Endodermal cell (in vitro differentiated cells): ENCODE data around the gene EYA2. TPM values are rescaled to one million over a fixed set of nuclear protein-coding genes. Genes with fewer than 3 reads are reported as not detected.

Source experiments
- DNase-seq: peaks from one replicate; pipeline ENCODE4 v3.0.0-alpha.2; 2017
- H3K27ac ChIP-seq: 2 replicates; pipeline ENCODE4 v1.5.1; 2013; ENCODE audit warnings: mild to moderate bottlenecking, low read depth, low read length, moderate library complexity
- H3K27me3 ChIP-seq: 2 replicates; pipeline ENCODE4 v1.6.1; 2013; ENCODE audit warnings: mild to moderate bottlenecking, low read length, moderate library complexity; ENCODE audit not compliant: insufficient read depth, control insufficient read depth, poor library complexity, severe bottlenecking
- H3K36me3 ChIP-seq: 2 replicates; pipeline ENCODE4 v1.7.0; 2013; ENCODE audit warnings: mild to moderate bottlenecking, low read length, moderate library complexity; ENCODE audit not compliant: control insufficient read depth, insufficient read depth
- H3K4me1 ChIP-seq: one replicate; pipeline ENCODE4 v1.7.0; 2013; ENCODE audit warnings: low read length; ENCODE audit not compliant: control insufficient read depth, insufficient read depth
- H3K4me3 ChIP-seq: 2 replicates; pipeline ENCODE4 v1.5.1; 2013; ENCODE audit warnings: mild to moderate bottlenecking, low read length, moderate library complexity
- H3K9ac ChIP-seq: 2 replicates; pipeline ENCODE4 v1.6.1; 2013; ENCODE audit warnings: mild to moderate bottlenecking, low read length, moderate library complexity; ENCODE audit not compliant: poor library complexity, severe bottlenecking; ENCODE audit errors: extremely low read depth
- H3K9me3 ChIP-seq: 2 replicates; pipeline ENCODE4 v1.6.1; 2013; ENCODE audit warnings: mild to moderate bottlenecking, low read length, moderate library complexity; ENCODE audit not compliant: control insufficient read depth
- H3K27ac Mint-ChIP-seq: 2 replicates; pipeline ENCODE4 v1.8.0; 2020; ENCODE audit warnings: mixed read lengths
- H3K27me3 Mint-ChIP-seq: 2 replicates; pipeline ENCODE4 v1.8.0; 2021; ENCODE audit warnings: mild to moderate bottlenecking, mixed read lengths; ENCODE audit not compliant: insufficient read depth
- H3K36me3 Mint-ChIP-seq: 2 replicates; pipeline ENCODE4 v1.8.0; 2020; ENCODE audit warnings: low read depth, mixed read lengths
- H3K4me1 Mint-ChIP-seq: 2 replicates; pipeline ENCODE4 v1.8.0; 2020; ENCODE audit warnings: mixed read lengths
- H3K4me3 Mint-ChIP-seq: 2 replicates; pipeline ENCODE4 v1.8.0; 2020; ENCODE audit warnings: mild to moderate bottlenecking, moderate library complexity, mixed read lengths
- H3K9me3 Mint-ChIP-seq: 2 replicates; pipeline ENCODE4 v1.8.0; 2020; ENCODE audit warnings: mild to moderate bottlenecking, mixed read lengths
- CTCF ChIP-seq: fragments of 200-600 bp; sonication (generic); conservative IDR thresholded peaks from 2 replicates; pipeline ENCODE4 v1.5.0; 2021; ENCODE audit warnings: antibody characterized with exemption, mild to moderate bottlenecking
- WGBS, 2 experiments: methylation state at CpG; one replicate each; pipeline versions ENCODE4 v1.1.5 to v1.1.7; 2013; ENCODE audit warnings: missing lambda C conversion rate in 2 of 2, mixed read lengths in 1 of 2; ENCODE audit not compliant: insufficient coverage in 1 of 2, insufficient read length in 1 of 2; 5-methylcytosine and 5-hydroxymethylcytosine counted together
- total RNA-seq, 2 donors: library from RNA; stranded (reverse); fragmentation: NEBNext Ultra II Directional in 1 of 2; extraction: Animal tissue kit (Norgen Biotek cat#: 25700) in 1 of 2; gene quantifications; 2 replicates in 1 of 2; 3 replicates in 1 of 2; pipeline ENCODE4 v1.2.1, GENCODE V29; 2021

Gene EYA2
- total RNA-seq, 2 donors from 2014 or later: 9.1 to 18.0 TPM

- H3K9me3 Mint-ChIP-seq: no peaks in the 10 kb centered on the region
- H3K27me3 Mint-ChIP-seq: no peaks in the 10 kb centered on the region
- peak overlapping the region; percentile 51 for H3K4me3 ChIP-seq
- H3K4me3 Mint-ChIP-seq: no peak overlapping the region
- 91 to 100% methylated on average over 1 to 3 of the region's 3 CpGs for WGBS, 2 experiments
- peaks cover 12% of the 10 kb centered on the region for H3K9me3 ChIP-seq
- no peak for TF ChIP-seq CTCF
- H3K4me1 ChIP-seq: peaks cover 19% of the 10 kb centered on the region
- H3K27me3 ChIP-seq: no peaks in the 10 kb centered on the region
- no peak overlapping the region for H3K27ac ChIP-seq
- peaks cover 20% of the 10 kb centered on the region for H3K4me1 Mint-ChIP-seq
- peaks cover 8% of the 10 kb centered on the region for H3K36me3 ChIP-seq
- no peak overlapping the region for H3K27ac Mint-ChIP-seq
- no peak overlapping the region for H3K9ac ChIP-seq
- H3K36me3 Mint-ChIP-seq: peaks cover 6% of the 10 kb centered on the region
- no peak for DNase-seq
These were observed 52.2 kb downstream of the EYA2 start for GRCh38 chr20:46946796-46947195.

- Mint-ChIP-seq H3K27ac (no peak overlapping the region), H3K27me3 (no peaks in the 10 kb centered on the region), H3K9me3 (no peaks in the 10 kb centered on the region), H3K4me1 (peaks cover 23% of the 10 kb centered on the region), H3K36me3 (peaks cover 6% of the 10 kb centered on the region), H3K4me3 (no peak overlapping the region)
- Histone ChIP-seq H3K9ac (no peak overlapping the region), H3K27me3 (no peaks in the 10 kb centered on the region), H3K27ac (no peak overlapping the region), H3K4me3 (no peak overlapping the region), H3K36me3 (peaks cover 8% of the 10 kb centered on the region), H3K4me1 (peaks cover 19% of the 10 kb centered on the region), H3K9me3 (peaks cover 12% of the 10 kb centered on the region)
- TF ChIP-seq CTCF: no peak
- 97 to 100% methylated on average over 3 of the region's 3 CpGs for WGBS, 2 experiments
- DNase-seq: no peak
These were observed 53.4 kb downstream of the EYA2 start for GRCh38 chr20:46948081-46948480.

GRCh38 chr20:46951405-46951804 lies 56.8 kb downstream of the EYA2 start:
- no peaks in the 10 kb centered on the region for H3K27me3 ChIP-seq
- H3K27ac ChIP-seq: no peak overlapping the region
- Mint-ChIP-seq H3K4me1 (peaks cover 10% of the 10 kb centered on the region), H3K27ac (no peak overlapping the region), H3K36me3 (peaks cover 15% of the 10 kb centered on the region), H3K27me3 (no peaks in the 10 kb centered on the region), H3K4me3 (no peak overlapping the region), H3K9me3 (peaks cover 10% of the 10 kb centered on the region)
- peaks cover 6% of the 10 kb centered on the region for H3K4me1 ChIP-seq
- 69 to 79% methylated on average over 4 of the region's 4 CpGs for WGBS, 2 experiments
- DNase-seq: no peak
- no peak overlapping the region for H3K4me3 ChIP-seq
- no peak overlapping the region for H3K9ac ChIP-seq
- peaks cover 19% of the 10 kb centered on the region for H3K36me3 ChIP-seq
- H3K9me3 ChIP-seq: peaks cover 23% of the 10 kb centered on the region
- TF ChIP-seq CTCF: no peak
